PFSK-1 (cell line): ENCODE measurements around the gene NFATC3.

Experiments used
- FOXP2 ChIP-seq: optimal IDR thresholded peaks from 2 replicates; pipeline ENCODE3; 2011; ENCODE audit warnings: borderline replicate concordance, control low read depth, inconsistent platforms; ENCODE audit not compliant: insufficient read depth; ENCODE audit errors: extremely low read length, extremely low read depth
- POLR2AphosphoS5 ChIP-seq: IDR thresholded peaks from 2 replicates; pipeline ENCODE4 v1.6.1; 2012; ENCODE audit warnings: low read depth, mild to moderate bottlenecking, control low read depth, low read length, moderate library complexity
- REST ChIP-seq, 2 experiments: IDR thresholded peaks; 2 replicates each; pipeline versions ENCODE4 v1.6.1 to v1.8.0; 2011 to 2012; ENCODE audit warnings: low read depth in 2 of 2, low read length in 2 of 2, control low read depth in 1 of 2, inconsistent platforms in 1 of 2, mild to moderate bottlenecking in 1 of 2, moderate library complexity in 1 of 2; ENCODE audit not compliant: insufficient read depth in 1 of 2
- SIN3A ChIP-seq: IDR thresholded peaks from 2 replicates; pipeline ENCODE4 v1.6.1; 2012; ENCODE audit warnings: mild to moderate bottlenecking, low read length, moderate library complexity, borderline replicate concordance; ENCODE audit not compliant: insufficient read depth
- TAF1 ChIP-seq: IDR thresholded peaks from 2 replicates; pipeline ENCODE4 v1.6.1; 2012; ENCODE audit warnings: low read length, control low read depth, borderline replicate concordance; ENCODE audit not compliant: insufficient read depth

The NFATC3 gene

DNA sequence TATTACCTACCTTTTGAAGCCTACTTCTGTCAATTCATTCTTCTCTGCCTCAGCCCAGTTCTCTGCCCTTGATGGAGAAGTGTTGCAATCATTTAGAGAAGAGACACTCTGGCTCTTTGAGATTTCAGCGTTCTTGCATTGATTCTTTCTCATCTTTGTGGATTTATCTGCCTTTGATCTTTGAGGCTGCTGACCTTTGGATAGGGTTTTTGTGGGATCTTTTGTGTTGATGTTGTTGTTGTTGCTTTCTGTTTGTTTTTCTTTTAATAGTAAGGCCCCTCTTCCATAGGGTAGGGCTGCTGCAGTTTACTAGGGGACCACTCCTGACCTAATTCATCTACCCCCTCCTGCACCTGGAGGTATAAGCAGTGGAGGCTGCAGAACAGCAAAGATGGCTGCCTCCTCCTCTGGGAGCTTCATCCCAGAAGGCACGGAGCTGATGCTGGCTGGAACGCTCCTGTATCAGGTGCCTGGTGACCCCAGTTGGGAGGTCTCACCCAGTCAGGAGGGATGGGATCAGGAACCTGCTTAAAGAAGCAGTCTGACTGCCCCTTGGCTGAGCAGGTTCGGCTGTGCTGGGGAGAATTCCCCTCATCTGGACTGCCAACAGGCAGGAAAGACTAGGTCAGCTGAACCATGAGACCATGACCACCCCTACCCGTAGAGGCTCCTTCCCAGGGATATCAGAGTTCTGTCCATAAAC is 28.0 kb downstream of the NFATC3 start:
- TF ChIP-seq REST (IDR thresholded peaks at IDR 0.05; ENCODE audit: insufficient read depth in 1 of 2, low read depth in 2 of 2, low read length in 2 of 2) (no peak), POLR2AphosphoS5 (no peak), FOXP2 (no peak), SIN3A (no peak), TAF1 (no peak)

- no peak for TF ChIP-seq SIN3A
- no peak for TF ChIP-seq POLR2AphosphoS5
- TF ChIP-seq TAF1, result no peak
- TF ChIP-seq FOXP2, result no peak
- no peak for TF ChIP-seq REST (IDR thresholded peaks at IDR 0.05; ENCODE audit: insufficient read depth in 1 of 2, low read depth in 2 of 2, low read length in 2 of 2)
Observed at GRCh38 chr16:68113765-68114240, 28.6 kb downstream of the NFATC3 start.

DNA sequence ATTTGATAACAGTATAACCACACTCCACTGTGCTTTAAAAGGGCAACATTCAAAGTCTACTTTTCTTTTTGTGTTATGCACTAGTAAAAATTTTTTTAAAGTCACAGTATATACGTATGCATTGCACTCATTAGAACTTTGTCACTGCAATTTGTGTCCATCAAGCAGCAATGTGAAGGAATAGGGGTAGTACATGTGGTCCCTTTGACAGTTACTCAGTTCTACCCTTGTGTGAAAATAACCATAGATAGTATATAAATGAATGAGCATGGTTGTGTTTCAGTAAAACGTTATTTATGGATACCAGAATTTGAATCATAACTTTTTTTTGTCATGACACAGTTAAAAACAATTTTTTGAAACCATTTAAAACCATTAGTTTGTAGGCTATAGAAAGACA is 30.7 kb downstream of the NFATC3 start:
- TF ChIP-seq TAF1 (no peak), SIN3A (no peak), POLR2AphosphoS5 (no peak), FOXP2 (no peak), REST (IDR thresholded peaks at IDR 0.05; ENCODE audit: insufficient read depth in 1 of 2, low read depth in 2 of 2, low read length in 2 of 2) (no peak)

GRCh38 chr16:68116256-68116867 is 31.2 kb downstream of the NFATC3 start:
- no peak for TF ChIP-seq SIN3A
- TF ChIP-seq FOXP2, result no peak
- TF ChIP-seq POLR2AphosphoS5, result no peak
- TF ChIP-seq REST (IDR thresholded peaks at IDR 0.05; ENCODE audit: insufficient read depth in 1 of 2, low read depth in 2 of 2, low read length in 2 of 2), result no peak
- no peak for TF ChIP-seq TAF1
